ENCODE measurements around the gene SCGB1C1.
"Not testable (repeated sequence)": the region's sequence is repeated elsewhere in the genome, so short reads cannot be mapped to it uniquely, and the experiment has no call there.

The SCGB1C1 gene

GRCh38 chr11:192674-193128, at the start of gene SCGB1C1:
SCGB1C1 (plus strand) TSS chr11:193078; CDS start chr11:193100, 22 bp downstream.
- DNase-seq (ENCODE audit: low read depth in 2 of 3, low spot score in 1 of 3): not testable (repeated sequence)

DNA sequence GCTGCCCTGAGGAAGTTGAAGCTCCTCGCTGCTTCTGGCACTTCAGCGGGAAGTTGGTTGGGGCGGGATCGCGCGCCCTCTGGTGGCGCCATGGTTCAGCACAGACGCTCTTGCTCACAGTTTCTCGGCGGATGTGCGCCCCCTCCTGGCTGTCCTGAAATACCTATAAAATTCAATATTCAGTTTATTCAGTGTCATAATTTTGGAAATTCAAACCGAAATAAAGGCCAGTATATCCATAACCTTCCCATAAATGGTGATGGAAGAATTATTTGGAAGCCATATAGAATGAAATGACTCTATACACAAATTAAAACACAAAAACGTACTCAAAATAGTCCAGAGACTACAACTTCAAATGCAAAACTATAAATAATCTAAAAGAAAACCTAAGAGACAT, 12.6 kb upstream of the SCGB1C1 start:
- DNase-seq (ENCODE audit: low read depth in 2 of 3, low spot score in 1 of 3): not testable (repeated sequence)

- not testable (repeated sequence) for DNase-seq (ENCODE audit: low read depth in 2 of 3, low spot score in 1 of 3)
Measured at GRCh38 chr11:189200-189783, 3.6 kb upstream of the SCGB1C1 start.

GRCh38 chr11:189843-190311, 3.0 kb upstream of the SCGB1C1 start:
- peak in 1 of 3 donors; percentile 78 for DNase-seq (ENCODE audit: low read depth in 2 of 3, low spot score in 1 of 3)

GRCh38 chr11:190546-190945, 2.3 kb upstream of the SCGB1C1 start:
- not testable (repeated sequence) for DNase-seq (ENCODE audit: low read depth in 2 of 3, low spot score in 1 of 3)

DNA sequence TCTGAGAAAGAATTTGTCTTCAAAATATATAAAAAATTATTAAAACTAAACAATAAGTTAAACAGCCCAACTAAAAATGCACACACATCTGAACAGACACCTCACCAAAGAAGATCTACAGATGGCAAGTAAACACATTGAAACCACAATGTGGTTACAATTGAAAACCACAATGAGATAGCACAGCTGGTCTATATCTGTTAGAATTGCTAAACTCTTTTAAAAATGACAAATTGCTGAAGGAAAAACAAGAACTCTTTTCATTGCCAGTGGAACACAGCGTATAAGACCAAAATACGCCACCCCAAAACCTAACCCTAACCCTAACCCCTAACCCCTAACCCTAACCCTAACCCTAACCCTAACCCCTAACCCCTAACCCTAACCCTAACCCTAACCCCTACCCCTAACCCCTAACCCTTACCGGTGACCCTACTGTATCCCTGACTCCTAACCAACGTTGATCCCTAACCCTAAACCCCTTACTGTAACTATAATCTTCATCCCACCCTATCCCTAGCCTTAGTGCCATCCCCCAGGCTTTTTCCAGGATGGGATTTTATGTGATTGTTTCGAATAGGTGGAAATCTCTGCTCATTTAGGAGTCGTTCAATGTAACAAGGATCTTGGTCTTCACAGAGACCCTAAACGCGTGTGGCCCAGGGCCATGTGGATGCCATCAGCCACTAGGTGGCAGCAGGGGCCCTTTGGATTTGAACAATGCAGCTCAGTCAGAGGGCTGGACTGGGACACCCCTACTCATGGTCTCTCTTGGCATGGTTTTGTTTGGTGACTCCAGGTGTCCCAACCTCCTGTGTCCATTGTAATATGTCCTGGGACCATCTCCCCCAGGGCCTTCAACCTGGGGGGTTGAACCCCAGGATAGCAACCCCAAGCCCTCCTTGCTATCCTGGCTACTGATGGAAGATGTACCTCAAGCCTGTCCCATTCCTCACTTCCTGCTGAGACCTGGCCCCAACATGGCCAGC, 1.1 kb upstream of the SCGB1C1 start:
- DNase-seq (ENCODE audit: low read depth in 2 of 3, low spot score in 1 of 3): peak in 1 of 3 donors; percentile 60

- DNase-seq (ENCODE audit: low read depth in 2 of 3, low spot score in 1 of 3): not testable (repeated sequence)
Measured at GRCh38 chr11:193481-193880, 603 bp downstream of the SCGB1C1 start.

DNA sequence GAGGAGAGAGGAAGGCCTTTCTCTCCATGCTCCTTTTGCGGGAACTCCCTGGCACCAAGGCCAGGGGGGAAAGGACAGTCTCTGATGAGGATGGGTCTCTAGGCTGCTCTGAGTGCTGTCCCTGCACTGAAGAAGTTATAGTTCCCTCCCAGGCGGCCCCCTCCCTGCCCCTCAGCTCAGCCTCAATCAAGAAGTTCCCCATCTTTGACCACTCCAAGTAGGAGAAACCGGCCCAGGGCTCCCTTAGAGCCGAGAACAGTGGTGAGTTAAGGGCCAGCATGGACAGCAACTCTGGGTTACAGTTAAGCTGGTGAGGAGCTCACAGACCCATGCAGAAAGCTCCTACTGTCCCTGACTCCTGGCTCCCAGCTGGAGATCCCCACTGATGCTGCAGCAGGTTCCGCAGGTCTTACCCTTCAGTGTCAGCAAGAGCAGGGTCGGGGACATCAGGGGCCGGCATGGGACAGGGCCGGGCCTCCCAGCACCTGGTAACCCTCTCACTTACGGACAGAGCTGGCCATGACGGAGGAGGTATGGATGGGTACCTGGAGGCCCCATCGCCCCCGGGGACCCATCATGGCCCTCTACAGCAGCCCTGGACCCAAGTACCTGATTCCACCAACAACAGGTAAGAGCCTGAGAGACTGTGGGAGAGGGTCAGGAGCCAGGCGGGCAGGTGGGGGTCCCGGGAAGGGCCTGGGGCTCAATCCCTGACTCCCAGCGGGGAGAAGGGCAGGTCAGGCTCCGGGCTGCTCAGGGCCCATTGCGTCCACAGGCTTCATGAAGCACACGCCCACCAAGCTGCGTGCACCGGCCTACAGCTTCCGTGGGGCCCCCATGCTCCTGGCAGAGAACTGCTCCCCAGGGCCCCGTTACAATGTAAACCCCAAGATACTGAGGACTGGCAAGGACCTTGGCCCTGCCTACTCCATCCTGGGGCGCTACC, 4.2 kb downstream of the SCGB1C1 start:
- DNase-seq (ENCODE audit: low read depth in 2 of 3, low spot score in 1 of 3): no peak

DNA sequence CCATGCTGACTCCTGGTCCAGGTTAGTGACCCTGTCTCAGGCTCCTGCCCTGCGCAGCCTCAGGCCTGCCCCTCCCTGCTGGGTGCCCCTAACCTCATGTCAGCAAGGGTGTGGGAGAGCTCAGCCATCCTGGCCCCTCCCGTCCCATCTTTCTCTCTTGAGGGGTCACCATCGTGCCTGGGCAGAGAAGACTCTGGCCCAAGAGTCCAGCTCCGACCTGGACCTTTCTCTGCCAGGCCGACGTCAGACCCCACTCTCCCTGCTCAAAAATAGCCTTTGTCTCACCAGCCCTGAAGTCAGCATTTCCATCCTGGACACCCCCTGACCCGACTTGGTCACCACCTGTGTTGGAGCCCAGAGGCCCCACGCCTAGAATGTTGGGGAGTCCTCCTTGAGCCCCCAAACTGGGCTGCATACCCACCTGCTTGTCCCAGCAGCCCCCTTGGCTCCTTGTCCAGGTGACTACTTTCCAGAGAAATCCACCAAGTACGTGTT, 4.9 kb downstream of the SCGB1C1 start:
- no peak for DNase-seq (ENCODE audit: low read depth in 2 of 3, low spot score in 1 of 3)

GRCh38 chr11:198236-198806, 5.4 kb downstream of the SCGB1C1 start:
- DNase-seq (ENCODE audit: low read depth in 2 of 3, low spot score in 1 of 3): no peak

DNA sequence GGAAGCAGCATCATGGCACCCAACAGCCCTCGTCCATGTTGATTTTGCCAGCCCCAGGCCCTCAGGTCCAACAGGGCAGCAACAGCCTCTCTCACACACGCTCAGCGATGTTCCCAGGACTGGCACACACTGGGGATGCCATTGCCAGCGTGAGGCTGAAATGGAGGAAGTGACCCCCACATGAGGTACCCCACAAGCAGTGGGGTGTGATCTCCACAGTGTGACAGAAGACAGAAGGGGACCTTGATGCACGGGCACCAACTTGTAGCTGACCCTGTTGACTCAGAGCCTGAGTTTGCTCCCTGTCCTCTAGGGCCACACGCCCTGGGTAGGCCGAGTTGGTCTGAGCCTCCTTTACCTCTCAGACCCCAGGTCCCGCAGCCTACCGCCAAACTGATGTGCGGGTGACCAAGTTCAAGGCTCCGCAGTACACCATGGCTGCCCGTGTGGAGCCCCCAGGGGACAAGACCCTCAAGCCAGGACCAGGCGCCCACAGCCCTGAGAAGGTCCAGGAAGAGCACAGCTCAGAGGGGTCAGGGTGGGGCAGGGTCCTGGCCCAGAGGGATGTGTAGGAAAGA, 6.2 kb downstream of the SCGB1C1 start:
- no peak for DNase-seq (ENCODE audit: low read depth in 2 of 3, low spot score in 1 of 3)

- no peak for DNase-seq (ENCODE audit: low read depth in 2 of 3, low spot score in 1 of 3)
Measured at GRCh38 chr11:199782-200181, 6.9 kb downstream of the SCGB1C1 start.

GRCh38 chr11:200224-201003, 7.5 kb downstream of the SCGB1C1 start:
- DNase-seq (ENCODE audit: low read depth in 2 of 3, low spot score in 1 of 3): no peak

- no peak for DNase-seq (ENCODE audit: low read depth in 2 of 3, low spot score in 1 of 3)
Measured at GRCh38 chr11:201966-202365, 9.1 kb downstream of the SCGB1C1 start.

DNA sequence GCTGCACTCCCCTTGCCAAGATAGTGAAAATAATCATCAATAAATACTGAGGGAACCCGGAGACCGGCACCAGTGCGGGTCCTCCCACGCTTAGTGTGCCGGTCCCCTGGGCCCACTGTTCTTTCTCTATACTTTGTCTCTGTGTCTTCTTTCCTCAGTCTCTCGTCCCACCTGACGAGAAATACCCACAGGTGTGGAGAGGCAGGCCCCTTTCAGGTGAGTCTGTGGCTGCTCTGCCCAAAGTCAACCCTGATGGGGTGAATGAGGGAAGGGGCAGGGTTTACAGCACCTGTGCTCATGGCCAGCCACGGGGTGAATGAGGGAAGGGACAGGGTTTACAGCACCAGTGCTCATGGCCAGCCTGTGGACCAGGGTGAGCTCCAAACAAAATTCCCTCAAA, 9.6 kb downstream of the SCGB1C1 start:
- DNase-seq (ENCODE audit: low read depth in 2 of 3, low spot score in 1 of 3): no peak

- DNase-seq (ENCODE audit: low read depth in 2 of 3, low spot score in 1 of 3): no peak
Measured at GRCh38 chr11:203056-203944, 10.4 kb downstream of the SCGB1C1 start.

DNA sequence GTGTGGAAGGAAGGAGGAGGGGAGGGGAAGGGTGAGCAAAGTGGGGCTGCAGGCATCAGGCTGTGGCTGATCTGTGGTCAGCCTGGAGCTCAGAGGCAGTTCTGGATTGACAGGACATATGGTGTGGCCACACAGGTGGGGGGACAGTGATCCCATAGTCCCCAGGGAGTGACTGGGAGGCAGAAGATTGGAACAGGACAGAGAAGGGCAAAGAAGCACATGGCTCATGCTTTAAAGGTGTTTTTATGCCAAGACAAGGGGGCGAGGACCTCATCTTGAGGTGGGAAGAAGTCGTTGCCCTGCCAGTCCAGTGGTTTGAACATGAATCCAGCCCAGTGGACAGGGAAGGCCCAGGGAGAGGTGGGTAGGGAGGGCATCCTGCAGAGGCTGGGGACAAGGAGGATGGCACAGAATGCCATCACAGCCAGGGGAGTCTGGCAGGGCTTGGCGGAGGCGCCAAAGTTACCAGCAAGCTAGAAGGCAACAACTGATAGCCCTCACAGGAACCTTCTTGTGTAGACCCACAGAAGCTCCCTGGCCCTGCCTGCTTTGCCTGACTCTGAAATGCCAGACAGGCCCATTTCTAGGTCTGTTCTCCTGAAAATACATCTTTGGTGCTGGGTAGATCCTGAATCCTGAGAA, 11.2 kb downstream of the SCGB1C1 start:
- no peak for DNase-seq (ENCODE audit: low read depth in 2 of 3, low spot score in 1 of 3)

DNA sequence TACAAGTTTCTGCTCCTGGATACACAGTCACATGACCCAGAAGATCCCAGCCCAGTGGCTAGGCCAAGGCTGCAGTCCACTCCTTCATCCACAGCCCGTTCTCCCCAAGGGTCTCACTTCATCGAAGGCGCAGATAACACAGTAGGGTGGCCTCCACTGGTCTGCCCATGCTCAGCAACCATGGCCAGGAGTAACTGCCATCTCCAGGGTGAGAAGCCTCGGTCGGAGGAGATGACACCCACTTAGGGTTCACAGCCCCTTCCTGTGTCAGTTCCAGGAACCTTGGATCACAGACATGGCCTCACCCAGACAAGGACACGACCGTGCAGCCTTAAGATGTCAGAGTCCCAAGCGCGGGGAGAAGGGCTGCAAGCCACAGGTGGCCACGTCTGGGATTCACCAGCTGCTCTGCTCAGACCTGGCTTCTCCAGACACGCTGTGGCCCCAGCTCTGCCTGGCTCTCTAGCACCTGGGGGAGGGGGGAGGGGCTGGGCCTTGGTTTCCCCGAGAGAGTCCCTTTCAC, 11.8 kb downstream of the SCGB1C1 start:
- DNase-seq (ENCODE audit: low read depth in 2 of 3, low spot score in 1 of 3): no peak
